Measurements from ENCODE around the gene HRH3.

Gene HRH3

DNA sequence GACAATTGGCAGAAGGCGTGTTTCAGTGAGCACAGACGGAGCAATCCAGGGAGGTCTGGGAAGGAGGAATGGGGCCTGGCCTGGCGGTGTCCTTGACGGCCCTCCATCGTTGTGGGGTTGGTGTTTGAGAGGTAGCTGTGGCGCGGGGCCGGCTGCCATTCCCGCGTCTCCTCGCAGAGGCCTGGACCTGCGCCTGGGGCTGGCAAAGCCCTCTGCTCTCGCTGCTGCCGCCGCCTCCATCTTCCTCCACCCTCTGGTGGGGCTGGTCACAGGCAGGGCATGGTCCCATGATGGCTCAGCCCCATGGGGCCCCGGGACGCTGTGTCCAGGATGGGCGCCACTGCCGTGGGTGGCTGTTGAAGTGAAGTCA, 25.8 kb upstream of the HRH3 start:
- DNase-seq (ENCODE audit: low read depth, low spot score): no peak
- no peak overlapping the region for H3K27ac ChIP-seq

DNA sequence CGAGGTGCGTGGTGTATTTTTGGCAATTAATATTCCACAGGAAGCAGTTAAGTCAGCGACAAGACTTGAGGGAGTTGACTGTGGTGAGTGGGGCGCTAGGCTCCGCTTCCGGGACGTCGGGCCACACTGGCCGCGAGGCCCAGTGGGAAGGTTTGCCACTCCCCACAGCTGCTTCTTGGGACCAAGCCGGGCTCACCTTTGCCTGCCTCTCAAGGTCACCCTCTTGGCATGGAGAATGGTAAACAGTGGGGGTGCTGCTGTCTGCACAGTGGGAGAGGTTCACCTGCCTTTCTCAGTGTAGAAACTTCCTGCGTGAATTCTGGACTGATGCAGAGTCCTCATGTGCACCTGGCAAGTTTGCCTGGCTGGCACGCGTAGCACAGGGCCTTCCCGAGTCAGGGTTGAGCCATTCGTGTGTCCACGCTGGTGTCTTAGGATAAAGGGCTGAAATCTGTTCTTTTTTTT, 24.6 kb upstream of the HRH3 start:
- no peak overlapping the region for H3K27ac ChIP-seq
- no peak for DNase-seq (ENCODE audit: low read depth, low spot score)

- H3K27ac ChIP-seq: no peak overlapping the region
- no peak for DNase-seq (ENCODE audit: low read depth, low spot score)
These were observed 23.9 kb upstream of the HRH3 start for GRCh38 chr20:62243906-62244515.

DNA sequence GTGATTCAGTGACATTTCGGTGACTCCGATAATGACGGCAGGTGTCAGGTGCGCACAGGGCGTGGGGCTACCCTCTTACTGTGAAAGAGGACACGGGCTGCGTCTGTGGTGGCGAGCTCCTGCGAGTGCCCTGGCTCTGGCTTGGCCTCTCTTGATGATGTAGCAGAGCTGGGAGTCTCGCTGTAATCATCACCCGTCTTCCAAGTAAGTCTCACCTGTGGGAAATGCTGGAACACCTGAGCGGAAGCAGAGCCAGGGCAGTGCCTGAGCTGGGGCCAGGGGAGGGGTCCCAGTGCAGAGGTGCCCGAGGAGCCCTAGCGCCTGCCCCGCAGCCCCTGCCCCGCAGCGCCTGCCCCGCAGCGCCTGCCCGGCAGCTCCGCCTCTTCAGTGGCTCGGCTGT, 23.0 kb upstream of the HRH3 start:
- no peak overlapping the region for H3K27ac ChIP-seq
- no peak for DNase-seq (ENCODE audit: low read depth, low spot score)

GRCh38 chr20:62242176-62242575, 22.1 kb upstream of the HRH3 start:
- H3K27ac ChIP-seq: peak overlapping the region; percentile 69
- DNase-seq (ENCODE audit: low read depth, low spot score): no peak

GRCh38 chr20:62241506-62241905, 21.4 kb upstream of the HRH3 start:
- H3K27ac ChIP-seq: peak overlapping the region; percentile 69
- DNase-seq (ENCODE audit: low read depth, low spot score): peak; percentile 34

DNA sequence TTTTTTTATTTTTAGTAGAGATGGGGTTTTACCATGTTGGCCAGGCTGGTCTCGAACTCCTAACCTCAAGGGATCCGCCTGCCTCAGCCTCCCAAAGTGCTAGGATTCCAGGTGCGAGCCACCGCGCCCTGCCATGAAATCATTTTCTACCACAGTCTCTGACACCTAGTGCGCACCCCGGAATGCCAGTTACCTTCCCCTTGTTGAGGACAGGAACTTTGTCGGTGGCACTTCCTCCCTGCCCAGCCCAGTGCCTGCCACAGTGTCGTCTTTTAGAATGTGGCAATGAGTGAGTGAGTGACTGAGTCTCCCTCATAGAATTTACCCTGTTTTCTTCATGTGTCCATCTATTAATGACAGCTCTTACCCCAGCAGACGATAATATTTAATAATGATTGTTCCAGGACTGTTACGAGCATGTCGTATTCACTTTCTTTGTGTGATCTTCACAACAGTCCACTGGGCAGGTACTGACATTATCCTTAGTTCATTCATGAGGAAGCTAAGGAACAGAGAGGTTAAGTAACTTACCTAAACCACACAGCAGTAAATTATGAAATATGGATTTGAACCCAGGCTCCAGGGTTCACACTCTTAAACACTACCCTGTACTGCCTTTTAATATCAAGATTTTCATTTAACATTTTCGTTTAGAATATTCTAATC, 20.1 kb upstream of the HRH3 start:
- H3K27ac ChIP-seq: peak overlapping the region; percentile 86
- no peak for DNase-seq (ENCODE audit: low read depth, low spot score)

GRCh38 chr20:62239278-62239879, 19.3 kb upstream of the HRH3 start:
- H3K27ac ChIP-seq: peak overlapping the region; percentile 86
- DNase-seq (ENCODE audit: low read depth, low spot score): no peak

- no peak for DNase-seq (ENCODE audit: low read depth, low spot score)
- peak overlapping the region; percentile 86 for H3K27ac ChIP-seq
These were observed 18.6 kb upstream of the HRH3 start for GRCh38 chr20:62238569-62239277.

DNA sequence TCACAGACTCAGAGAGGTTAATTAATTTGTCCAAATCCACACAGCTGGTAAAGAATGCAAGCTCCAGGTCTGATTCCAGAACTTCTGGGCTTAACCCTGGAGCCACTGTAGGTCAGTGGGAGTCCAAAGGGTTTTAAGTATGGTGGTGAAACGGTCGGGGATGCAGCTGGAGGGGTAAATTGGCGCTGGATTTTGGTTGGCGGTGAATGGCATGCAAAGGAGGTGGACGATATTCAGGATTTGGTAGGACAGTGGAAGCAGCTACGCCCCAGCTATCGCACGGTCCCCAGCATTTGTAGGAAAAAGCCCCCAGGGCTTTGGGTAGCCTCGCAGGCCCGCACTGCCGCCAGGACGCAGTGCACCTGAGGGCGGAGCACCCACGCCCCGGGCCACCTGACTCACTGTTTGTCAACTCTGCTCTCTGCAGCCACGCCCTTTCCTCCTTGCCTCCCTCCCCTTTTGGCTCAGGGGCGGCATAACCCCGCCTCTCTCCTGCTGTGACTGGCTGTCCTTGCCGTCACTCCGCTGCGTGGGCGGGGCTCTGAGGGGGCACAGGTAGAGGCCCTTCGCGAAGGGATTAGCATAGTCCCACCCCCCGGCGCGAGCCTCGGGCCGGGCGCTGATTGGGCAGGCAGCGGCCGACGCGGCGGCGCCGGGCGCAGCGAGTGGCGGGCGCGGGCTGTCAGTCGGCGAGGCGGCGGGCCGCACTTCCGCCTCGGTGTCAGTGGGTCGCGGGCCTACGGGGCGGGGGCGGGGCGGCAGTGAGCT, 17.9 kb upstream of the HRH3 start, which contains the start of gene OSBPL2:
Gene OSBPL2 (plus strand): TSS at position 721 of the 768 bp plus-strand sequence. CDS start 17,664 bp downstream, outside the sequence.
- DNase-seq (ENCODE audit: low read depth, low spot score): peak; percentile 94
- peak within 1 kb of the TSS; percentile 86 for H3K27ac ChIP-seq

DNA sequence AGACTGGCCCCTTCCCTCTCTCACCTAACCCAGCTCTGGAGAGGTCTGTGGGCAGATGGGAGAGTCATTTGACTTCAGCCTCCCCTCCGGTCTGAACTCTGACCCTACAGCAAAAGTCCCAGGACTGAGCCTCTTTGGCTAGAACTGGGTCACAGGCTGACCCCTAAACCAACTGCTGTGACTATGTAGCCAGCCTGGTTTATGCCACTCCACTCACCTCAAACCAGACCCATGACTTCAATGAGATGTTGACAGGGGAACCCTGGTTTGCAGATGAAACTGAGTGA, 17.4 kb upstream of the HRH3 start:
- DNase-seq (ENCODE audit: low read depth, low spot score): no peak
- H3K27ac ChIP-seq: no peak overlapping the region

- DNase-seq (ENCODE audit: low read depth, low spot score): no peak
- no peak overlapping the region for H3K27ac ChIP-seq
These were observed 16.9 kb upstream of the HRH3 start for GRCh38 chr20:62236766-62237513.

DNA sequence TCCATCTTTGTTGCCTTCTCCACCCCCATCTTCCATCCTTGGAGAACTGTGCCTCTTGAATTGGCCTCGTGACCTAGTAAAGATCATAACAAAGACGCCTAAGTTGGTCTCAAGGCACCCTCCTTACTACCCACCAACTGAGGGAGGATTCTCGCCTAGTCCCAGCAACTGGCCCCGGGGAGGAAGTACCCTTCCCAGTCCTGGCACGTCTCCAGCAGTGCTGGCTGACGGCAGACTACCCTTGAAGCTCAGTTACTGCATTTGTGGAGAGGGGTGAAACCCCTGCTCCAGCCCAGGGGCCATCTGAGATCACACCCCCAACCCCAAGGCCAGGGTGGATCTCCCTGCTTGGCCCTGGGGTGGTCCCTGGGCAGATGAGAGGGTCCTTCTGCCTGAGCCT, 16.1 kb upstream of the HRH3 start:
- no peak overlapping the region for H3K27ac ChIP-seq
- DNase-seq (ENCODE audit: low read depth, low spot score): no peak

GRCh38 chr20:62235777-62236157, 15.7 kb upstream of the HRH3 start:
- DNase-seq (ENCODE audit: low read depth, low spot score): no peak

DNA sequence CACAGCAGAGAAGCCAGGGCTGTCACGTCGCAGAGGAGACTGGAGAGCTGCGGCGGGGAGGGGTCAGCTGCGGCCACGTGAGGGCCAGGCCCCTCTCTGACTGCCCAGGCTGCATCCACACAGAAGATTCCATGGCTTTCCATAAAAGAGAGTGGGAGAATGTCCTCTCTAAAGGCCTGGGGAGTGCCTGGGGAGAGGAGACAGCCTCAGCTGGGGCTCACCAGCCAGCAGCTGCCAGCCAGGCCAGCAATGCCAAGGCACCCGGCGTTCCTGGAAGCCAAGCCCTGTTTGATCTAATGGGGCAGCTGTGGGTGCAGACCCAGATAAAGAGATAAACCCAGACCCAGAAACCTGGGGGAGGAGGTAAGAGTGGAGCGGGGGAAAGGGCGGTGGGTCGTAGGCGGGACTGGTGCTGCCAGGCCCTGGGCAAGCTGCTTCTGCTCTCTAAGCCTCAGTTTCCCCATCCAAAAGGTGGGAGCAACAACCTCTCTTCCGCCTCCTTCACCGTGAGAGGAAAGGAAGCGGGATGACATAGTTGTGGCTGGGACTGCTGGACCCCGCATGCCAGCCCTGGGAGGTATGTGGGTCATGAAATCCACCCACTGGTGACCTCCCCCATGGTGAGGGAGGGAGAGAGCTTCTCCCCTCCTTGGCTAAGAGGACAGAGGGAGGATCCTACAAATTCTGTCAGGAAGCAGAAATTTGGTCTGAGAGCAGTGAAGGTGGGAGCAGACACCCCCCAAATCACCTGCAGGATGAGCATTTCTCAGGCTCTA, 15.1 kb upstream of the HRH3 start:
- no peak overlapping the region for H3K27ac ChIP-seq
- DNase-seq (ENCODE audit: low read depth, low spot score): no peak

More at GRCh38 chr20:62235777-62236157, 15.7 kb upstream of the HRH3 start:
- H3K27ac ChIP-seq: no peak overlapping the region

- no peak overlapping the region for H3K27ac ChIP-seq
- no peak for DNase-seq (ENCODE audit: low read depth, low spot score)
These were observed 14.3 kb upstream of the HRH3 start for GRCh38 chr20:62234339-62234738.

GRCh38 chr20:62233684-62234083, 13.6 kb upstream of the HRH3 start:
- DNase-seq (ENCODE audit: low read depth, low spot score): no peak

DNA sequence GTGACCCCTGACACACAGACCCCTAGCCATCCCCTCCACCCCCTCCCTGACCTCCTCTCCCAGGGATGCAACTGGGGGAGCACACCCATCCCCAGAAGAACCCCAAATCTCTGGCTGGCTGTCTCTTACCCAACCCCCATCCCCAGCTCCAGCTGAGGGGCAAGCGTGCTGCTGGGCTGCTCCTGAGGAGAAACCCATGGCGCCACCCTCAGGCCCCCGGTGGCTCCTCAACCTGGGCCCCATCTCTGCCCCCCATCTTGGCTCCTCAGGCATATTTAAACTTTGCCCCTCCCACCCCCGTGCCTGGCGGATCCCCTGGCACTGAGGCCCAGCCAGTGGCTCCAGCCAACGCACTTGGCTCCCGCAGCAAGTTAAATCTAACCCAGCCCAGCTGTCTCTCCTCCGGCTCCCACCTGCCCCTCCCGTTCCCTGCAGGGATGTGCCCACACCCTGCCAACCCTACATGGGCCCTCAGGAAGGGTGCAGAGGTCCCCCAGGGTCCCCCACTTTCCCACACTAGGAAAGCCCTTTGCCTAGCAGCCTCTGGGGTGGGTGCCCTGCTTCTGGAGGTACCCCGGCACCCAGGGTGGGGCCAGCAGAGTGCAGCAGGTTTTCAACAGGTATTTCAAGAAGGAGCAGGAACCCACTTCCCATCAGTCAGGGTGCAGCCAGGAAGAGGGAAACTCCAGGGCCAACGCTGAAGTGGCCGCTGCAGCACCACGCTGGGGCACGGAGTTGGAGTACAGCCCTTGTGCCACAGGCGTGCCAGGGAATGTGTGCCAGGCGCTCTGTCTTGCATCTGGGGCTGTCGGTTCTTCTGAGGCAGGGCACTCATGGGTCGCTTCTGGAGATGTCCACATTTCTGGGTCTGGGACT, 12.9 kb upstream of the HRH3 start:
- no peak for DNase-seq (ENCODE audit: low read depth, low spot score)
- no peak overlapping the region for H3K27ac ChIP-seq

More at GRCh38 chr20:62233684-62234083, 13.6 kb upstream of the HRH3 start:
- H3K27ac ChIP-seq: no peak overlapping the region
